K562 (cell line): Measurements from ENCODE around the gene MAP2K7. TPM values are rescaled to one million over a fixed set of nuclear protein-coding genes. Genes with fewer than 3 reads are reported as not detected.

Source experiments
- ATAC-seq: fragments of 200-7000 bp; cut with Tn5 transposase; 3 replicates; pipeline ENCODE4 v1.9.1; 2020; ENCODE audit warnings: moderate library complexity
- BruUV-seq: library from RNA; stranded (reverse); fragments of 400-500 nt; replicated peaks from 2 replicates; lab custom pipeline; 2021; lab: Mats Ljungman, UMichigan
- CTCF ChIA-PET: fragments of 300-600 bp; formaldehyde crosslinking; extraction: SDS; loops from one replicate; lab custom pipeline; 2021; ENCODE audit warnings: low intra/inter-chr PET ratio; lab: Yijun Ruan, JAX
- POLR2A ChIA-PET: fragments of 300-600, 350-650 bp; sonication (Branson Sonifier 250); formaldehyde crosslinking; extraction: SDS; loops from one replicate; lab custom pipeline; 2021; ENCODE audit warnings: antibody characterized with exemption, inconsistent platforms; lab: Yijun Ruan, JAX
- DNase-seq, 4 experiments: peaks; one replicate each; pipeline versions ENCODE4 v3.0.0 to v3.0.0-alpha.2; 2011 to 2018; ENCODE audit warnings: low spot score in 3 of 4, mixed read lengths in 3 of 4; ENCODE audit errors: extremely low read depth in 1 of 4
- FAIRE-seq: peaks from 2 replicates; lab custom pipeline; 2011; peaks lifted over from hg19 to GRCh38; lab: Jason Lieb, UNC
- H2AFZ ChIP-seq: 2 replicates; pipeline ENCODE4 v1.6.0; 2011; ENCODE audit warnings: low read depth, low read length, control low read depth, inconsistent platforms
- H3K27ac ChIP-seq: fragments of 200-600 bp; 3 replicates; pipeline ENCODE4 v1.8.0; 2011; ENCODE audit warnings: low read depth, mild to moderate bottlenecking, control low read depth, inconsistent platforms, low read length, moderate library complexity, mixed read lengths; ENCODE audit errors: extremely low read depth
- H3K27me3 ChIP-seq, 2 experiments: fragments of 300-600 bp in 1 of 2; 2 replicates in 1 of 2; 3 replicates in 1 of 2; pipeline versions ENCODE4 v1.6.0 to v1.8.0; 2011; ENCODE audit warnings: inconsistent platforms in 2 of 2, low read length in 2 of 2, mild to moderate bottlenecking in 1 of 2, mixed read lengths in 1 of 2, moderate library complexity in 1 of 2; ENCODE audit not compliant: control insufficient read depth in 2 of 2, insufficient read depth in 2 of 2
- H3K36me3 ChIP-seq: fragments of 300-600 bp; 3 replicates; pipeline ENCODE4 v1.8.0; 2011; ENCODE audit warnings: mild to moderate bottlenecking, low read length, inconsistent platforms; ENCODE audit not compliant: control insufficient read depth, insufficient read depth
- H3K4me1 ChIP-seq, 2 experiments: fragments of 200-600 bp in 1 of 2; replicated peaks in 1 of 2; 2 replicates in 1 of 2; 3 replicates in 1 of 2; pipeline versions ENCODE4 v1.5.1 to v1.8.0; 2011; ENCODE audit warnings: inconsistent platforms in 2 of 2, low read length in 2 of 2, mild to moderate bottlenecking in 1 of 2, mixed read lengths in 1 of 2, moderate library complexity in 1 of 2; ENCODE audit not compliant: control insufficient read depth in 2 of 2, insufficient read depth in 2 of 2
- H3K4me2 ChIP-seq: 2 replicates; pipeline ENCODE4 v1.6.1; 2011; ENCODE audit warnings: low read length, control low read depth, inconsistent platforms, mixed read lengths; ENCODE audit not compliant: insufficient read depth
- H3K4me3 ChIP-seq: fragments of 200-600 bp; sonication (generic), shearing (Covaris generic); 2 replicates; pipeline ENCODE4 v1.5.1; 2016; ENCODE audit warnings: control low read depth, inconsistent platforms
- H3K79me2 ChIP-seq: fragments of 200-600 bp; 3 replicates; pipeline ENCODE4 v1.8.0; 2011; ENCODE audit warnings: low read length, inconsistent platforms; ENCODE audit not compliant: control insufficient read depth, insufficient read depth
- H3K9ac ChIP-seq, 2 experiments: 2 replicates each; pipeline versions ENCODE4 v1.6.0 to v1.6.1; 2011; ENCODE audit warnings: low read depth in 2 of 2, low read length in 2 of 2, control low read depth in 1 of 2, inconsistent platforms in 1 of 2, mild to moderate bottlenecking in 1 of 2, mixed read lengths in 1 of 2; ENCODE audit not compliant: insufficient read depth in 1 of 2
- H3K9me1 ChIP-seq: one replicate; pipeline ENCODE4 v1.6.0; 2011; ENCODE audit warnings: inconsistent platforms, mild to moderate bottlenecking, low read length, moderate library complexity; ENCODE audit not compliant: control insufficient read depth, insufficient read depth
- H3K9me3 ChIP-seq: replicated peaks from 2 replicates; pipeline ENCODE4 v1.5.1; 2011; ENCODE audit warnings: low read depth, low read length, inconsistent platforms; ENCODE audit not compliant: control insufficient read depth, insufficient read depth
- H4K20me1 ChIP-seq: replicated peaks from 2 replicates; pipeline ENCODE4 v1.6.1; 2011; ENCODE audit warnings: low read length, inconsistent platforms, mixed read lengths; ENCODE audit not compliant: control insufficient read depth, insufficient read depth
- AFF1 ChIP-seq, 2 experiments: fragments of 450-650 bp; IDR thresholded peaks; 2 replicates each; pipeline ENCODE4 v1.6.1; 2018; ENCODE audit warnings: mild to moderate bottlenecking in 2 of 2, low read depth in 1 of 2; ENCODE audit not compliant: partially characterized antibody in 2 of 2
- DEAF1 ChIP-seq: fragments of 450-650 bp; formaldehyde crosslinking; IDR thresholded peaks from 2 replicates; pipeline ENCODE4 v1.4.0; 2020; ENCODE audit warnings: mild to moderate bottlenecking, moderate library complexity
- ZSCAN29 ChIP-seq: fragments of 450-650 bp; IDR thresholded peaks from 2 replicates; pipeline ENCODE4 v1.6.1; 2017
- WGBS: fragments of 100-300 bp; shearing (Covaris generic); methylation state at CpG from one replicate; pipeline ENCODE4 v1.1.6; 2016; ENCODE audit warnings: low coverage, mixed read lengths; ENCODE audit not compliant: insufficient coverage; ENCODE audit errors: missing lambda C conversion rate; 5-methylcytosine and 5-hydroxymethylcytosine counted together
- in situ Hi-C: fragments of 300-500 bp; cut with MboI; formaldehyde crosslinking; loops from 4 replicates; pipeline ENCODE4 v1.15.0; 2018; ENCODE audit warnings: inconsistent platforms, mixed read lengths
- intact Hi-C: fragments of 100-400 bp; cut with micrococcal nuclease; formaldehyde crosslinking; loops from 2 replicates; pipeline ENCODE4 v1.14.2; 2022
- polyA plus RNA-seq, 8 experiments: library from polyadenylated mRNA; depleted of rRNA in 4 of 8; stranded (reverse) in 5 of 8; unstranded in 3 of 8; fragments of >200 nt; fragmentation: Nextera tagmentation in 2 of 8; fragmentation: Illumina TruSeq in 1 of 8; extraction: Ambion mirVana in 2 of 8; extraction: Trizol in 1 of 8; gene quantifications; 2 replicates each; pipeline versions ENCODE4 v1.2.1 to v1.2.3, GENCODE V29; 2011 to 2014; ENCODE audit warnings: inconsistent platforms in 1 of 8, missing spikeins in 1 of 8
- total RNA-seq, 7 experiments: library from RNA; depleted of rRNA in 6 of 7; stranded (reverse); fragments of >200 nt in 6 of 7; fragmentation: Illumina TruSeq in 2 of 7; extraction: Trizol in 2 of 7; gene quantifications; 2 replicates each; pipeline versions ENCODE4 v1.2.1 to v1.2.3, GENCODE V29; 2011 to 2021; ENCODE audit warnings: low replicate concordance in 1 of 7

Gene MAP2K7
- total and polyA plus RNA-seq, 9 of the 15 experiments (the other 6 are each of a cell fraction or from before 2014, with no cell fraction given): 0.51 to 45.8 (median 14.1) TPM

GRCh38 chr19:7900401-7900870 lies 3.2 kb upstream of the MAP2K7 start:
- Histone ChIP-seq H3K9me1 (peaks cover 7% of the 10 kb centered on the region), H3K9me3 (no peaks in the 10 kb centered on the region), H3K79me2 (peaks cover 28% of the 10 kb centered on the region), H3K4me3 (no peak overlapping the region), H4K20me1 (no peaks in the 10 kb centered on the region), H3K4me1 (peaks cover 13 to 43% of the 10 kb centered on the region in 2 experiments; a peak in 4 of 5 replicates), H3K9ac (no peak overlapping the region; a peak in 1 of 4 replicates), H3K27ac (no peak overlapping the region), H3K4me2 (no peak overlapping the region), H3K27me3 (no peaks in the 10 kb centered on the region), H3K36me3 (peaks cover 26% of the 10 kb centered on the region; the same call in 2 of the 3 replicates), H2AFZ (no peak overlapping the region)
- ChIA-PET POLR2A (interaction anchor here (0.6 to 5.3 kb wide), 6 partner anchors 11 to 349 kb away, joined by 3 to 72 read pairs (median 4); partner anchors contain the start of genes LRRC8E and SNAPC2), CTCF (no interaction called here)
- in situ Hi-C loops: no loop called here
- no peak for ATAC-seq
- no peak for FAIRE-seq
- BruUV-seq: no TSS peak
- intact Hi-C loops: no loop called here
- TF ChIP-seq AFF1 (IDR thresholded peaks at IDR 0.05; ENCODE audit: low read depth in 1 of 2, partially characterized antibody in 2 of 2) (no peak), DEAF1 (no peak), ZSCAN29 (no peak)
- 86% methylated on average over 12 of the region's 21 CpGs for WGBS
- no peak for DNase-seq
